Ectodermal cell (in vitro differentiated cells): ENCODE results near the gene MORC4.

Experiments used
- H3K27ac ChIP-seq: 2 replicates; pipeline ENCODE4 v1.7.0; 2013; ENCODE audit warnings: mild to moderate bottlenecking, low read depth, low read length; ENCODE audit not compliant: insufficient read depth, poor library complexity, severe bottlenecking
- H3K27me3 ChIP-seq: 2 replicates; pipeline ENCODE4 v1.7.0; 2013; ENCODE audit warnings: mild to moderate bottlenecking, low read length; ENCODE audit not compliant: insufficient read depth, control insufficient read depth, poor library complexity, severe bottlenecking
- H3K36me3 ChIP-seq: one replicate; pipeline ENCODE4 v1.7.0; 2013; ENCODE audit warnings: low read length; ENCODE audit not compliant: control insufficient read depth, insufficient read depth
- H3K4me1 ChIP-seq: one replicate; pipeline ENCODE4 v1.7.0; 2013; ENCODE audit warnings: low read length; ENCODE audit not compliant: control insufficient read depth, insufficient read depth
- H3K4me3 ChIP-seq: 2 replicates; pipeline ENCODE4 v1.7.0; 2013; ENCODE audit warnings: low read depth, low read length, control low read depth; ENCODE audit not compliant: insufficient read depth
- H3K9me3 ChIP-seq: 2 replicates; pipeline ENCODE4 v1.7.0; 2013; ENCODE audit warnings: mild to moderate bottlenecking, low read length, moderate library complexity; ENCODE audit not compliant: control insufficient read depth
- WGBS, 2 experiments: methylation state at CpG; one replicate each; pipeline ENCODE4 v1.1.7; 2013; ENCODE audit warnings: missing lambda C conversion rate in 2 of 2; 5-methylcytosine and 5-hydroxymethylcytosine counted together

Gene MORC4

DNA sequence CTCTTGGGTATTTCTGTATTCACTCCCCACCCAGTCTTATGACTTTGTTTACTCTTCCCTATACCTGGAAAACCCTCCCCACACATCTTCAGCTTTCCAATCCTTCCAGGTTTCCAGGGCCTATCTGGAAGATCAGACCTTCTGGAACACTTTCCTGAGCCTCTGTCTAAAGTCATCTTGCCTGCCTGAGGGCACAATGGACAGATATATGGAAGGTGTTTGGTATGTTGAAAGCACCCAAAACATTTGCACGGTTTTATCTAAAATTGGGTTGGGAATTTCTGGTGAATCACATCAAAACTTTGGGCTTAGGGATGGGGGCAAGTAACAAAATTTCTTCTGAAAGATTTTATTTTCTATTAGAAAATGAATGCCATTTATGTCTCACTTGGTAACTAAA lies 63.8 kb downstream of the MORC4 start:
- 94 to 100% methylated on average over 1 of the region's 1 CpG for WGBS, 2 experiments
- Histone ChIP-seq H3K36me3 (no peaks in the 10 kb centered on the region), H3K27me3 (no peaks in the 10 kb centered on the region), H3K9me3 (no peaks in the 10 kb centered on the region), H3K4me1 (no peaks in the 10 kb centered on the region), H3K4me3 (no peak overlapping the region), H3K27ac (no peak overlapping the region)

DNA sequence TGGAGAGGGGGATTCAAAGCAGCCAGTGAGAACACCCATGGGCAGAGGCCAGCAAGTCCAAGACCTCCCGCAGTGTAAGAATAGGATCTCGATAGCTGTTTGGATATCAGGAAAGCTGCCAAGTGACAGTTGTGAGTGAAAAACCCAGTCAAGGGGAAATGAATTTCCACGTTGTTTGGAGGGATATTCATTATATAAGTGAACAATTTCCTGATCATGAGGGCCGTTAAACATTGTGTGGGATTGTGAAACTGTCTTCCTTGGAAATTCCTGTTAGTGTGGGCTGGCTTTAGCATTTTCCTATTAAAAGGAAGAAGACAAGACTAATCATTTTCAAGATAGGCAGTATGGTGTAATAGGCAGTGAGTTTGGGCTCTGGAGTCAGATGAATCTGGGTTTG lies 64.8 kb downstream of the MORC4 start:
- Histone ChIP-seq H3K27ac (no peak overlapping the region), H3K27me3 (no peaks in the 10 kb centered on the region), H3K4me1 (no peaks in the 10 kb centered on the region), H3K4me3 (no peak overlapping the region), H3K9me3 (no peaks in the 10 kb centered on the region), H3K36me3 (no peaks in the 10 kb centered on the region)
- 89 to 91% methylated on average over 4 of the region's 4 CpGs for WGBS, 2 experiments

DNA sequence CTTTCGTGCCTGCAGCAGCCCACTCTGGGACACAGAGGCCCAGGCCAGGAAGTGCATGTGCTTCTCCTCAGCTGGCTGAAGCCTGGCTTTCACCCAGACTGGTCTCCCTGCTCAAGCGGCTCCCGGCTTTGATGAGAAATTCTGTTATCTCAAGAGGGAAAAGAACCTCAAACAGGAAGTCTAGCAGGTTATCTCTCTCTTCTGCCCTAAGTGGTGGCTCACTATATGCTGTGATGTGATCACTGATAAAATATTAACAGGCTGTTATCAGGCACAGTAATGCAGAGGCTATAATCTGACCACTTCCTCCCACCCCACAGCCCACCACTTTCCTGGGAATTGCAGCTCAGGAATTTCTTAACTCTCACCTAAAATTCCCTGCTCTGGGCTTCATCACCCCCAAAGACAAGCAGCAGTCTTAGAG lies 66.5 kb downstream of the MORC4 start:
- no peaks in the 10 kb centered on the region for H3K9me3 ChIP-seq
- 72 to 96% methylated on average over 3 of the region's 3 CpGs for WGBS, 2 experiments
- H3K36me3 ChIP-seq: no peaks in the 10 kb centered on the region
- H3K27ac ChIP-seq: no peak overlapping the region
- no peaks in the 10 kb centered on the region for H3K4me1 ChIP-seq
- H3K4me3 ChIP-seq: no peak overlapping the region
- no peaks in the 10 kb centered on the region for H3K27me3 ChIP-seq

DNA sequence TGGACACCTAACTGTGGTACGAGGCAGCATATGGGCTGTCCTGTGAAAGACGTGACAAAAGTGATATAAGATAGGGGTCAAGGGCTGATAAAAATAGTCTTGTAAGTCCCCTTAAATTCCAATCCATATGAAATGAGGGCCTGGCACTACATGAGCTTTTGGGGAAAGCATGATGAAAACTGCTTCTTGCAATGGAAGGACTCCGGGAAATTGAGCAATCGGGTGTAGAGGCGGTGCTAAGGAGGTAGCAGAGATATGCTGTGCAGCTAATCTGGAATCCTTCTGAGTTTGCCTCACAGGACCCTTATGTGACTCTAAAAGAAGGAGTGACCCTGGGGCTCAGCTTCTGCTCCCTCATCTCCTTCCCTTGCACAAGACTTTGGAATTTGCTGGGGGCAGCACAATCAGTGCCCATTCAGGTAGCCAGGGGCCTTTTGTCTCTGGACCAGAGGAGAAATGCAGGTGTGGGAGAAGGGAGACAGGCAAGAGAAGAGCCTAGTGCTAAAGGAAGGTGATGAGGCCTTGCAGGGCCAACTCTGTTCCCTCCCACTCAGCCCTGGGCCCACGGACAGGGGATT lies 67.0 kb downstream of the MORC4 start:
- no peak overlapping the region for H3K27ac ChIP-seq
- no peaks in the 10 kb centered on the region for H3K36me3 ChIP-seq
- H3K27me3 ChIP-seq: no peaks in the 10 kb centered on the region
- no peak overlapping the region for H3K4me3 ChIP-seq
- 91 to 94% methylated on average over 6 of the region's 6 CpGs for WGBS, 2 experiments
- no peaks in the 10 kb centered on the region for H3K9me3 ChIP-seq
- H3K4me1 ChIP-seq: no peaks in the 10 kb centered on the region

DNA sequence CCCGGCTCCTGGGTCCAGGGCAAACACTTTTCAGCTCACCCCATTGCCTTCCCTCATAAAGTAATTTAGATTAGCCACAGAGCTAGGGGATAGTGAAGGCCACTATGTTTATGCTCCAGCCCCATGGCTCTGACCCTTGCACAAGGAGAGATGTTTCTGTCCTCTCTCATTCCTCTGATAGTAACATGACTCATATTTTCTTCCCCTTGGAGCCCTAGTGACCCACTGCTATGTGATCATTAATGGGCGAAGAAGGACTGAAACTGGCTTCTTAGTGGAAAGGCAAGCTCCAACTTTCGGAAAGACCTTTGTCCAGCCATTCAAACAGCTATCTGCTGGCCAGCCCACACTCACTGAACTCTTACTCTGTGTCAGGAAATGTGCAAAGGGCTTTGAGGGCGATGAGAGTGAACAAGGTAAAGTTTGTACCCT lies 67.5 kb downstream of the MORC4 start:
- no peak overlapping the region for H3K27ac ChIP-seq
- H3K9me3 ChIP-seq: no peaks in the 10 kb centered on the region
- 89 to 96% methylated on average over 4 of the region's 4 CpGs for WGBS, 2 experiments

DNA sequence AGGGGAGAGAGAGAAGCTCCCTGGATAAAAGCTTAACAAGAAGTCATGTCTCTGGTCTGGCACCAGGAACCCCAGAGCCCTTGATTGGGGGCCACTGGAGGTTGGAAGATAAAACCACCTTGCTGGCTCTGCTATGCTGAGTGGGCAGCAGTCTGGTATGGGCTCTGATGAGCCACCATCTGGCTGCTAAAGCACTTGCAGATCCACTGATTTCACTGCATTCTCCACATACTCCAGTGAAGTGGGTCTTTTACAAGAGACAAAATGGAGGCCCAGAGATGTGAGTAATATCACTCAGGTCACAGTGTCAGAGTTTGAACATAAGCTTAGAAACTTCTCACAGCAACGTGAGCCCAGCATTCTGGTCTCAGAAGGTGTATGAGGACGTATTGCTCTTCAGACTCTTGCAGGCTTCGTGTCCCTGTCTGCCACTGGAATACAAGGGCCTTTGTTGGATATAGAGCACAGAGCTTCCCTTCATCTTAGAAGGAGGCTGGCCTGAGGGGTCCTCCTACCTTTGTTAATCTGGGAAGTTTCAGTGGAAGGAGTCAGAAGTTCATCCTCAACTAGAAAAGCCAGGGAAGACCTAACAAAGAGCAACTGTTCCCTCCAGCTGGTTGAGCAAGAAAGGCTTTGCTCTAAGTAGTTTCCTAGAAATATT lies 68.1 kb downstream of the MORC4 start:
- H3K27ac ChIP-seq: no peak overlapping the region
- no peak overlapping the region for H3K4me3 ChIP-seq
- H3K9me3 ChIP-seq: no peaks in the 10 kb centered on the region
- WGBS, 2 experiments: 92 to 96% methylated on average over 3 of the region's 3 CpGs
- H3K27me3 ChIP-seq: no peaks in the 10 kb centered on the region
- no peaks in the 10 kb centered on the region for H3K36me3 ChIP-seq
- H3K4me1 ChIP-seq: no peaks in the 10 kb centered on the region

More for the DNA sequence above, 67.5 kb downstream of the MORC4 start:
- H3K36me3 ChIP-seq: no peaks in the 10 kb centered on the region
- H3K27me3 ChIP-seq: no peaks in the 10 kb centered on the region
- H3K4me1 ChIP-seq: no peaks in the 10 kb centered on the region
- no peak overlapping the region for H3K4me3 ChIP-seq

DNA sequence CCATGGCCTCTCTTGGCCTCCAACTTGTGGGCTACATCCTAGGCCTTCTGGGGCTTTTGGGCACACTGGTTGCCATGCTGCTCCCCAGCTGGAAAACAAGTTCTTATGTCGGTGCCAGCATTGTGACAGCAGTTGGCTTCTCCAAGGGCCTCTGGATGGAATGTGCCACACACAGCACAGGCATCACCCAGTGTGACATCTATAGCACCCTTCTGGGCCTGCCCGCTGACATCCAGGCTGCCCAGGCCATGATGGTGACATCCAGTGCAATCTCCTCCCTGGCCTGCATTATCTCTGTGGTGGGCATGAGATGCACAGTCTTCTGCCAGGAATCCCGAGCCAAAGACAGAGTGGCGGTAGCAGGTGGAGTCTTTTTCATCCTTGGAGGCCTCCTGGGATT lies 71.8 kb downstream of the MORC4 start:
- H3K4me1 ChIP-seq: no peaks in the 10 kb centered on the region
- no peaks in the 10 kb centered on the region for H3K9me3 ChIP-seq
- WGBS, 2 experiments: 88 to 94% methylated on average over 4 of the region's 4 CpGs
- no peak overlapping the region for H3K4me3 ChIP-seq
- H3K36me3 ChIP-seq: no peaks in the 10 kb centered on the region
- no peaks in the 10 kb centered on the region for H3K27me3 ChIP-seq
- no peak overlapping the region for H3K27ac ChIP-seq

DNA sequence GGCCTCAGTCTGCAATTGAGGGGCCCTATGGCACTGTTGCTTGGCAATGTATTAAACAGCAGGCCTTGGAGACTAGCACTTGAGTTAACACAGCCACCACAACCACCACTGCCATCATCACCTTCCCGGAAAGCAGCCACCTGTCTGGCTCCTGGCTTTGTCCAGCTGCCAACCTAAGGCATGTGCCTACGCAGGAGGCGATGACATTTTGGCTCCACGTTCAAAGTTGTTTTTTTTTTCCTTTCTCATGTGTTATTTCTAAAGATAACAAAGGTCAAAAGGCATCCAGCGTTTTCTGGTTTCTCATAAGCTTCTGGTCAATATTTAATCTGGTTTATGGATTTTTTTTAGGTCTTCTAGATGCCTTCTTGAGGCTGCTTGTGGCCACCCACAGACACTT lies 72.3 kb downstream of the MORC4 start:
- WGBS, 2 experiments: 93 to 96% methylated on average over 4 to 5 of the region's 5 CpGs

DNA sequence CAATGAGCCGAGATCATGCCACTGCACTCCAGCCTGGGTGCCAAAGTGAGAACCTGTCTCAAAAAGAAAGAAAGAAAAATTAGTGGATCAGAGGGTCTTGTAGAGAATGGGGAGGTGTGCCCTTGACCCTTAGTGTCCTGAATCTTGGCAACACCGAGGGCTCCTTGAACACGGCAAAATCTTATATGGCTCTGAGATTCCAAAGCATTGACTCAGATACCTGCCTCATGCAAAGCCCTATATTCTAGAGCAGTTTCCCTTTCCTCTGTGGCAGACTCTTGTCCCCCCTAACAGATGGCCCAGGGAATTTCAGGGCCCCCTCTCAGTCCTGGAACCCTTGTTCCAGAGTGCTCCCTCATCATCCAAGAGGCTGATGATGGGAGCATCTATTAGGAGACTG lies 73.0 kb downstream of the MORC4 start:
- no peaks in the 10 kb centered on the region for H3K27me3 ChIP-seq
- H3K9me3 ChIP-seq: no peaks in the 10 kb centered on the region
- WGBS, 2 experiments: 91 to 94% methylated on average over 3 of the region's 3 CpGs
- H3K4me3 ChIP-seq: no peak overlapping the region
- no peaks in the 10 kb centered on the region for H3K4me1 ChIP-seq
- H3K36me3 ChIP-seq: no peaks in the 10 kb centered on the region
- no peak overlapping the region for H3K27ac ChIP-seq

More for the DNA sequence above, 72.3 kb downstream of the MORC4 start:
- Histone ChIP-seq H3K9me3 (no peaks in the 10 kb centered on the region), H3K27me3 (no peaks in the 10 kb centered on the region), H3K27ac (no peak overlapping the region), H3K36me3 (no peaks in the 10 kb centered on the region), H3K4me1 (no peaks in the 10 kb centered on the region), H3K4me3 (no peak overlapping the region)

DNA sequence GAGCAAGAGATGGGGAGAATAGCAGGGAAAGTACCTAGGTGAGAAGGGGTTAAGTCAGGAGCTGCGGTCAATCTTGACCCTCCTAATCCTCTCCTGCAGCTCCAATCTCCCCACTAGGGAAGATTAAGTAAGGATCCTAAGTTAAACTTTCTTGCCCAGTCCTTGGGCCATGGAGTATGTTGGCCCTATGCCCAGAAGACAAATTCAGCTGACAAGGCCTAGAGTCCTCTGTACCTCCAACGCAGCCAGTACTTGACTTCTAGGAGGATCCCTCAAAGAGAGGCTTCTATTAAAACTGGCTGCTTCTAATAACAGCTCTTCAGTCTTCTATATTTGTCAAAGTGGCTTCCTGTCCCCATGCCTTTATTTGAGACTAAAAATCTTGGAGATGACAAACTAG lies 78.4 kb downstream of the MORC4 start:
- Histone ChIP-seq H3K36me3 (no peaks in the 10 kb centered on the region), H3K4me1 (peaks cover 3% of the 10 kb centered on the region), H3K4me3 (no peak overlapping the region), H3K9me3 (no peaks in the 10 kb centered on the region), H3K27ac (no peak overlapping the region), H3K27me3 (no peaks in the 10 kb centered on the region)
- 92 to 94% methylated on average over 1 to 2 of the region's 2 CpGs for WGBS, 2 experiments
